GM23338 (cell line): ENCODE measurements around the gene FOXD2.

ENCODE experiments used
- ETS1 ChIP-seq: IDR thresholded peaks from 2 replicates; pipeline ENCODE4 v1.6.1; 2016; ENCODE audit warnings: antibody characterized with exemption
- EZH2phosphoT487 ChIP-seq: fragments of 200-600 bp; sonication (generic); IDR thresholded peaks from one replicate; pipeline ENCODE4 v1.8.1; 2018; ENCODE audit warnings: antibody characterized with exemption; ENCODE audit not compliant: unreplicated experiment
- POLR2AphosphoS5 ChIP-seq: IDR thresholded peaks from 2 replicates; pipeline ENCODE4 v1.6.1; 2016; ENCODE audit warnings: antibody characterized with exemption, low read depth
- ZNF331 ChIP-seq: fragments of 250-450 bp; sonication (Bioruptor Pico); IDR thresholded peaks from 2 replicates; pipeline ENCODE4 v1.5.0; 2020; ENCODE audit warnings: low read depth, mild to moderate bottlenecking, moderate library complexity
- TF ChIP-seq, protein P1 (sequence below), 2 experiments: fragments of 200-600 bp in 1 of 2; sonication (generic) in 1 of 2; conservative IDR thresholded peaks; 2 replicates each; pipeline versions ENCODE4 v1.5.1 to v1.6.1; 2016 to 2017; ENCODE audit warnings: antibody characterized with exemption in 2 of 2, low read depth in 2 of 2, mild to moderate bottlenecking in 2 of 2, moderate library complexity in 1 of 2

- TF ChIP-seq, protein P1, sequence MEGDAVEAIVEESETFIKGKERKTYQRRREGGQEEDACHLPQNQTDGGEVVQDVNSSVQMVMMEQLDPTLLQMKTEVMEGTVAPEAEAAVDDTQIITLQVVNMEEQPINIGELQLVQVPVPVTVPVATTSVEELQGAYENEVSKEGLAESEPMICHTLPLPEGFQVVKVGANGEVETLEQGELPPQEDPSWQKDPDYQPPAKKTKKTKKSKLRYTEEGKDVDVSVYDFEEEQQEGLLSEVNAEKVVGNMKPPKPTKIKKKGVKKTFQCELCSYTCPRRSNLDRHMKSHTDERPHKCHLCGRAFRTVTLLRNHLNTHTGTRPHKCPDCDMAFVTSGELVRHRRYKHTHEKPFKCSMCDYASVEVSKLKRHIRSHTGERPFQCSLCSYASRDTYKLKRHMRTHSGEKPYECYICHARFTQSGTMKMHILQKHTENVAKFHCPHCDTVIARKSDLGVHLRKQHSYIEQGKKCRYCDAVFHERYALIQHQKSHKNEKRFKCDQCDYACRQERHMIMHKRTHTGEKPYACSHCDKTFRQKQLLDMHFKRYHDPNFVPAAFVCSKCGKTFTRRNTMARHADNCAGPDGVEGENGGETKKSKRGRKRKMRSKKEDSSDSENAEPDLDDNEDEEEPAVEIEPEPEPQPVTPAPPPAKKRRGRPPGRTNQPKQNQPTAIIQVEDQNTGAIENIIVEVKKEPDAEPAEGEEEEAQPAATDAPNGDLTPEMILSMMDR (conservative IDR thresholded peaks at IDR 0.05; ENCODE audit: low read depth in 2 of 2) = no peak
- TF ChIP-seq EZH2phosphoT487 (no peak), ZNF331 (no peak), POLR2AphosphoS5 (no peak), ETS1 (no peak)
These were observed 31.0 kb downstream of the FOXD2 start for GRCh38 chr1:47468709-47469389.
